Kidney epithelial cell (primary cell): ENCODE data around the gene ID3. TPM values are rescaled to one million over a fixed set of nuclear protein-coding genes. Genes with fewer than 3 reads are reported as not detected.
A peak's percentile ranks its signal among the peaks of the same experiment; 100 is the strongest.

ENCODE experiments used
- DNase-seq: peaks from one replicate; pipeline ENCODE4 v3.0.0-alpha.2; 2010; ENCODE audit warnings: low read depth
- H3K27me3 ChIP-seq: 2 replicates; pipeline ENCODE4 v1.6.0; 2011; ENCODE audit warnings: low read length; ENCODE audit not compliant: control insufficient read depth, insufficient read depth
- H3K36me3 ChIP-seq: 2 replicates; pipeline ENCODE4 v1.5.1; 2011; ENCODE audit warnings: low read length; ENCODE audit not compliant: control insufficient read depth, insufficient read depth
- H3K4me3 ChIP-seq: 2 replicates; pipeline ENCODE4 v1.5.1; 2011; ENCODE audit warnings: low read depth, mild to moderate bottlenecking, control low read depth, low read length
- total RNA-seq: library from RNA; depleted of rRNA; stranded (reverse); fragments of >200 nt; gene quantifications from 2 replicates; pipeline ENCODE4 v1.2.3, GENCODE V29; 2015
- TF ChIP-seq, protein P1 (sequence below): IDR thresholded peaks from 2 replicates; pipeline ENCODE4 v1.5.1; 2011; ENCODE audit warnings: mild to moderate bottlenecking, moderate library complexity, low read length, control low read depth, inconsistent platforms; ENCODE audit not compliant: insufficient read depth, poor library complexity, severe bottlenecking

Gene ID3
- total RNA-seq, 1 donor from 2014 or later: 77.5 TPM

DNA sequence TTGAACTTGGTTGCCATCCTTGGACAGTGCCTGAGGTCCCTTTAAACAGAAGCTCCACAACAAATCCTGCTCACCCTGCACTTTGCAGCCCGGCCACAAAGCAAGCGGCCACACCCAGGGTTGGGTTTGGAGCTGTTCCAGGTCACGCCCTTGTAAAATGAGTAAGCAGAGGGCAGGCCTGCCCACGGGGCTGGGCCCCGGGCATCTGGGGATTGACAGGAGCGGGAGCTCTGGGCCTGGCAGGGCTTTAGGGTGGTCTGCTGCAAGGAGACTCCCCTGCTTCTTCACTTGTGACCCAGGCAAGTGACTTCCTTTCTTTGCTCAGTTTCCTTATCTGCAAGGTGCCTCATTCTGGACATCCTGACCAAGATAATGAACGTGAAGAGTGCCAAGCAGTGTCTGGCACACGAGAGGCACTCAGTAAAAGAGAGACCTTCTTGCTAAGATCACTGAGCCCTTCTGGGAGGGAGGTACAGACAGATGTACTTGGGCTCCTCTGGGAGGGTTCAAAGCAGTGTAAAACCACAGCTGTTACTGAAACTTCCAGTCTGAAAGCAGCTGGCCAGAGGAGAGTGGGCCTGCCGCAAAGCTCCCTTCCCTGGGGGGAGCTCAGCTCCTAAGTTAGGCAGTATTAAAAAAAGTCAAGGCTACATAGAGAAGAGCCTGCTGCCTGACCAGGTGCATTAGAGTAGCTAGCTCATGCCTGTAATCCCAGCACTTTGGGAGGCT, 30.9 kb downstream of the ID3 start:
- no peak overlapping the region for H3K4me3 ChIP-seq
- peak; percentile 52 for DNase-seq
- H3K27me3 ChIP-seq: peaks cover 3% of the 10 kb centered on the region
- no peaks in the 10 kb centered on the region for H3K36me3 ChIP-seq
- TF ChIP-seq, protein P1, sequence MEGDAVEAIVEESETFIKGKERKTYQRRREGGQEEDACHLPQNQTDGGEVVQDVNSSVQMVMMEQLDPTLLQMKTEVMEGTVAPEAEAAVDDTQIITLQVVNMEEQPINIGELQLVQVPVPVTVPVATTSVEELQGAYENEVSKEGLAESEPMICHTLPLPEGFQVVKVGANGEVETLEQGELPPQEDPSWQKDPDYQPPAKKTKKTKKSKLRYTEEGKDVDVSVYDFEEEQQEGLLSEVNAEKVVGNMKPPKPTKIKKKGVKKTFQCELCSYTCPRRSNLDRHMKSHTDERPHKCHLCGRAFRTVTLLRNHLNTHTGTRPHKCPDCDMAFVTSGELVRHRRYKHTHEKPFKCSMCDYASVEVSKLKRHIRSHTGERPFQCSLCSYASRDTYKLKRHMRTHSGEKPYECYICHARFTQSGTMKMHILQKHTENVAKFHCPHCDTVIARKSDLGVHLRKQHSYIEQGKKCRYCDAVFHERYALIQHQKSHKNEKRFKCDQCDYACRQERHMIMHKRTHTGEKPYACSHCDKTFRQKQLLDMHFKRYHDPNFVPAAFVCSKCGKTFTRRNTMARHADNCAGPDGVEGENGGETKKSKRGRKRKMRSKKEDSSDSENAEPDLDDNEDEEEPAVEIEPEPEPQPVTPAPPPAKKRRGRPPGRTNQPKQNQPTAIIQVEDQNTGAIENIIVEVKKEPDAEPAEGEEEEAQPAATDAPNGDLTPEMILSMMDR: no peak

DNA sequence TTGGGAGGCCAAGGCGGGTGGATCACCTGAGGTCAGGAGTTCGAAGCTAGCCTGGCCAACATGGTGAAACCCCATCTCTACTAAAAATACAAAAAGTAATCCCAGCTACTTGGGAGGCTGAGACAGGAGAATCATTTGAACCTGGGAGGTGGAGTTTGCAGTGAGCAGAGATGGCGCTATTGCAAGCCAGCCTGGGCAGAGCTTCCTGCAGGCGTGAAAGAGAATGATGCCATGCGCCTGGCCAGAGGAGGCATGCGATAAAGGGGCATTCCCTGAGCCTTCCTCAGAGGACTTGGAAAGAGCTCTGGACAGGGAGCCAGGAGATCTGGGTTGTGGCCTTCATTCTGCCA, 31.4 kb downstream of the ID3 start:
- Histone ChIP-seq H3K27me3 (peaks cover 3% of the 10 kb centered on the region), H3K4me3 (no peak overlapping the region), H3K36me3 (no peaks in the 10 kb centered on the region)
- TF ChIP-seq, protein P1: no peak
- DNase-seq: no peak

DNA sequence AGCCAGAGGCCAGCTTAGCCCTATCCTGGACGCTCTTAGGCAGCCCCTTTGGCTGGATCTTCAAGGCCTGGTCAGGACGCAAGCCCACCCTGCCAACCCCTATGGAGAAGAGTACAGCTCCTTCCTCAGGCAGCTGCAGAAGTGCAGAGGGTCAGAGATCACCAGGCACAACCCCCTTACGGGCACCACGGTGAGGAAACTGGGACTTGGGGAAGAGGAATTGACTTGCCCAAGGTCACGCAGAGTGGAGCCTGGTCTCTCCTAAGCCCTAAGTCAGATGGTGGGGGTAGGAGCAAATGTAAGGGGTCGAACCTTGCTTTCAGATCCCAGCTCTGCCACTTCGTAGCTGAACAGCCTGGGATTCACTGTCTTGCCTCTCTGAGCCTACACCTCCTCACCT, 31.9 kb downstream of the ID3 start:
- DNase-seq: no peak
- Histone ChIP-seq H3K27me3 (peaks cover 3% of the 10 kb centered on the region), H3K4me3 (no peak overlapping the region), H3K36me3 (no peaks in the 10 kb centered on the region)
- TF ChIP-seq, protein P1: no peak

DNA sequence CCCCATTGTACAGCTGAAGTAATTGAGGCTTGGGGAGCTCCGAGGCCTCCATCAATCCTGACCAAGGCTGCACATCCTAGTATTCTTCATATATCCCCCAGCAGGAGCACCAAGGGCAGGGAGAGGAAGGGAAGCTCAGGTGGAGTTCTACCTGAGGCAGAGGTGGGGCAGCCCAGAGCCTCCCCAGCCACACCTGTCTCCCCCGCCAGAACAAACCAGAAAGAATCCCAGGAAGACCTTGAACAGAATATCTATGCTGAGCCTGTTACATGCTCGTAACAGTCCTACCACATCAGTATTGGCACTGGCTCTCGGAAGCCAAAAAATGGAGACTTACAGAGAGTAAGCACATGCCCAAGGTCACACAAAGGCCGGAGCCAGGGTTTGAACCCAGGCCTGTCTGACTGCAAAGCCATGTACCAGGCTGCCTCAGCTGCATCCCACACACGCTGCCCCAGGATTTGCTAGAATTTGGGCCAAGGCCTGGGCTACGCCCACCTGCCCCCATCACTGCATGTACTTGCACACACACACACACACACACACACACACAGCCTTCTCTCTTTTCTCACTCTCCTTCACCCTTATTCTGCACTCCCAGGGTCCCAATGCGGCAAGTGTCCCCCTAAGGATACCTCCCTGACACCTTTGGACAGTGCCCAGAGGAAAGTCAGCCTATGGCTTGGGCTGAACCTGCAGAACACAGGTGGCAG, 32.8 kb downstream of the ID3 start:
- DNase-seq: no peak
- peaks cover 3% of the 10 kb centered on the region for H3K27me3 ChIP-seq
- H3K36me3 ChIP-seq: no peaks in the 10 kb centered on the region
- TF ChIP-seq, protein P1: no peak
- H3K4me3 ChIP-seq: no peak overlapping the region

DNA sequence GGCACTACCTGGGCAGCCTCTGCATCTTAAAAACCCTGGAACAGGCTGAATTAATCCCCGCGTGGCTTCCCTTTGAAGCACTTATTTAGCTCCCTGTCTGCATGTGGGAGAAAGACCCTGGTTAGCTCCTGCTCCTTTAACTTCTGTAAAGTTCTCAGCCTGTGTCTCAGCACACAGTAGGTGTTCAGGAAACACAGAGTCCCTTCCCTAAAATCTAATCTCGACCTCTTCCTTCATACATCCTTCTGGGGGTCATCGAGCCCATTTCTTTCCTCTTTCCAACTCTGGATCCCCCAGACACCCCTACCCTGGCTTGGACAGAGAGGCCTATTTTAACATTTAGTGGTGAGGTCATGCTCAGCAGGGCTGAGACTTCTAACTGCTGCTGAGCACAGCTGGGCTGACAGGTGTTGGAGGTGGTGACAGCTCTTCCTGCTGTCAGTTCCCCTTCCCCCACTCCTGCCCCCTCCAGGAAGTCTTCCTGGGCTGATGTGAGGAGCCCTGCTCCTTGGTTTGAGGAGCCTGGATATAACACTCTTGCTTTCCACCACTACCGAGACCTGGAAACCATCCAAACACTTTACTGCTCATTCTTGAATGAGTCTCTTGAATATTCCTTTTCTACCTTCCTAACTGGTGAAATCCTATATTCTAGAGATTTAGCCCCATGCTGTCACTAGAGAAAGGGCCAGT, 33.6 kb downstream of the ID3 start:
- H3K27me3 ChIP-seq: peaks cover 3% of the 10 kb centered on the region
- TF ChIP-seq, protein P1: no peak
- no peak overlapping the region for H3K4me3 ChIP-seq
- DNase-seq: no peak
- no peaks in the 10 kb centered on the region for H3K36me3 ChIP-seq
